Omental fat pad (tissue), 4 donors: ENCODE data around the gene SPECC1. TPM values are rescaled to one million over a fixed set of nuclear protein-coding genes. Genes with fewer than 3 reads are reported as not detected.

ENCODE experiments used
- ATAC-seq: fragments of 150-250 bp; one replicate; pipeline ENCODE4 v1.9.1; 2016; ENCODE audit warnings: mild to moderate bottlenecking, moderate library complexity; ENCODE audit not compliant: low FRiP score
- DNase-seq: peaks from one replicate; pipeline ENCODE4 v3.0.0-alpha.2; 2019; ENCODE audit warnings: low spot score
- CTCF ChIP-seq, 3 donors: fragments of 450-650 bp; IDR thresholded peaks; one replicate each; pipeline ENCODE4 v1.5.1; 2016 to 2017; ENCODE audit warnings: antibody characterized with exemption in 3 of 3, mild to moderate bottlenecking in 3 of 3, moderate library complexity in 2 of 3
- total RNA-seq, 4 donors: library from RNA; depleted of rRNA; stranded (reverse); fragments of >200 nt; gene quantifications; one replicate each; pipeline ENCODE4 v1.1.0, GENCODE V29; 2016

The SPECC1 gene
- total RNA-seq, 4 donors from 2014 or later, result 34.2 to 114 (median 53.1) TPM

- TF ChIP-seq CTCF (IDR thresholded peaks at IDR 0.05), result no peak
- ATAC-seq (no peak), DNase-seq (no peak)
Measured at GRCh38 chr17:20089756-20090547, 80.8 kb downstream of the SPECC1 start.

- TF ChIP-seq CTCF (IDR thresholded peaks at IDR 0.05), result no peak
- peak; percentile 50 for ATAC-seq
- DNase-seq, result no peak
Measured at GRCh38 chr17:20091174-20092029, 82.2 kb downstream of the SPECC1 start.

GRCh38 chr17:20092261-20092867, 83.2 kb downstream of the SPECC1 start:
- no peak for TF ChIP-seq CTCF (IDR thresholded peaks at IDR 0.05)
- ATAC-seq (no peak), DNase-seq (no peak)

- no peak for TF ChIP-seq CTCF (IDR thresholded peaks at IDR 0.05)
- no peak for DNase-seq
- no peak for ATAC-seq
Measured at GRCh38 chr17:20092973-20093626, 83.9 kb downstream of the SPECC1 start.

GRCh38 chr17:20094777-20095176, 85.6 kb downstream of the SPECC1 start:
- no peak for TF ChIP-seq CTCF (IDR thresholded peaks at IDR 0.05)
- ATAC-seq, result no peak

GRCh38 chr17:20095336-20096080, 86.3 kb downstream of the SPECC1 start:
- ATAC-seq (no peak), DNase-seq (no peak)
- no peak for TF ChIP-seq CTCF (IDR thresholded peaks at IDR 0.05)

More at GRCh38 chr17:20094777-20095176, 85.6 kb downstream of the SPECC1 start:
- no peak for DNase-seq
